Body of pancreas (tissue), 4 donors: ENCODE results near the gene CCDC7. TPM values are rescaled to one million over a fixed set of nuclear protein-coding genes. Genes with fewer than 3 reads are reported as not detected.

Experiments used
- ATAC-seq: fragments of 150-250 bp; one replicate; pipeline ENCODE4 v1.9.1; 2016
- DNase-seq, 4 donors: peaks; one replicate each; pipeline ENCODE4 v3.0.0-alpha.2; 2019
- H3K27ac ChIP-seq, 4 donors: fragments of 200-600 bp; sonication (generic); 1 replicate in 3 of 4; 2 replicates in 1 of 4; pipeline versions ENCODE4 v1.5.1 to v1.6.1; 2016 to 2019; ENCODE audit warnings: mild to moderate bottlenecking in 1 of 4, mixed read lengths in 1 of 4, moderate library complexity in 1 of 4
- H3K27me3 ChIP-seq, 2 donors: fragments of 200-600 bp; sonication (generic); one replicate each; pipeline ENCODE4 v1.6.0; 2016; ENCODE audit warnings: mild to moderate bottlenecking in 1 of 2
- H3K36me3 ChIP-seq, 2 donors: fragments of 200-600 bp; sonication (generic); replicated peaks in 1 of 2; 2 replicates each; pipeline ENCODE4 v1.5.1; 2016; ENCODE audit warnings: low read depth in 2 of 2; ENCODE audit not compliant: insufficient read depth in 1 of 2
- H3K4me1 ChIP-seq: fragments of 200-600 bp; sonication (generic); one replicate; pipeline ENCODE4 v1.6.0; 2016
- H3K4me3 ChIP-seq, 2 donors: fragments of 200-600 bp; sonication (generic); 1 replicate in 1 of 2; 2 replicates in 1 of 2; pipeline ENCODE4 v1.5.1; 2016 to 2019
- H3K9me3 ChIP-seq, 3 donors: fragments of 200-600 bp; sonication (generic); 1 replicate in 2 of 3; 2 replicates in 1 of 3; pipeline ENCODE4 v1.5.1; 2016
- POLR2A ChIP-seq, 3 donors: fragments of 450-650 bp; IDR thresholded peaks; one replicate each; pipeline ENCODE4 v1.6.1; 2016; ENCODE audit warnings: antibody characterized with exemption in 3 of 3, mild to moderate bottlenecking in 2 of 3
- WGBS, 2 donors: methylation state at CpG; one replicate each; pipeline ENCODE4 v1.1.5; 2017; 5-methylcytosine and 5-hydroxymethylcytosine counted together
- intact Hi-C: fragments of 100-400 bp; cut with DNase I; formaldehyde crosslinking; loops from one replicate; pipeline ENCODE4 v1.15.1; 2023
- total RNA-seq, 2 donors: library from RNA; depleted of rRNA; stranded (reverse); fragments of >200 nt; gene quantifications; one replicate each; pipeline ENCODE4 v1.1.0, GENCODE V29; 2016
- TF ChIP-seq, protein P1 (sequence below), 7 experiments: fragments of 450-650 bp in 4 of 7; fragments of 200-600 bp in 3 of 7; sonication (generic) in 3 of 7; IDR thresholded peaks; one replicate each; pipeline ENCODE4 v1.5.1; 2016 to 2019; ENCODE audit warnings: antibody characterized with exemption in 7 of 7

Gene CCDC7
- total RNA-seq, 2 donors from 2014 or later = 4.3 to 23.6 TPM

DNA sequence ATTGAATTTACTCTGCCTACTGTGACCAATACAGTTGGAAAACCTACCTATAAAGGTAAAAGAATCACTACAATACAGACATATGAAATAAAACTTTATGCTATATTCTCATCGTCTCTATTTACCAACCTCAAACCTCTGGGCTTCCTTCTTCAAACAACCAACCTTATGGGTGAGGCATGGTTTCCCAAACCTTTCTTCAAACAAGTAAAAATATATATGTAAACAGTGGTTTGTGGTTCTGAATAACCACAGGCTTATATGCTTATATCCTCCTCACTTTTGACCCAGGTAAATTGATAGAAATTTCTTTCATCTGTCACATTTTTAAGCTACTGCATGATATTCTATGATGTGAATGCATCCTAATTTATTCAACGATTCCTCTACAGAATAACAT is 408.5 kb downstream of the CCDC7 start:
- H3K9me3 ChIP-seq = no peaks in the 10 kb centered on the region
- WGBS, 2 donors = 83 to 92% methylated on average over 2 of the region's 2 CpGs
- no peak for ATAC-seq

DNA sequence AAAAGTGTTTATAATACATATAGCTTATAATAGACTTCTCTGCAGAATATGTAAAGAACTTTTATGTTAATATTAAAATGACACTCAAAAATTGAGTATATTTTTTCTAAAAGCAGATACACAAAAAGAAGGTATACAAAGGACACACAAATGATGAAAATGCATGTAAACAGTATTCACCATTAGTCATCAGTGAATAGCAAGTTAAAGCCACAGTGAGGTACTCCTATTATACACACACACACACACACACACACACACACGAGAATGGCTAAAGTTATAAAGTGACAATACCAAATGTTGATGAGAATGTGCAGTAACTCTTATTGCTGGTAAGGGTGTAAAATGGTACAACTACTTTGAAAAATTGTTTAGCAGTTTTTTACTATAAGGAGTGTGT is 419.2 kb downstream of the CCDC7 start:
- TF ChIP-seq POLR2A (IDR thresholded peaks at IDR 0.05) = no peak
- TF ChIP-seq, protein P1, sequence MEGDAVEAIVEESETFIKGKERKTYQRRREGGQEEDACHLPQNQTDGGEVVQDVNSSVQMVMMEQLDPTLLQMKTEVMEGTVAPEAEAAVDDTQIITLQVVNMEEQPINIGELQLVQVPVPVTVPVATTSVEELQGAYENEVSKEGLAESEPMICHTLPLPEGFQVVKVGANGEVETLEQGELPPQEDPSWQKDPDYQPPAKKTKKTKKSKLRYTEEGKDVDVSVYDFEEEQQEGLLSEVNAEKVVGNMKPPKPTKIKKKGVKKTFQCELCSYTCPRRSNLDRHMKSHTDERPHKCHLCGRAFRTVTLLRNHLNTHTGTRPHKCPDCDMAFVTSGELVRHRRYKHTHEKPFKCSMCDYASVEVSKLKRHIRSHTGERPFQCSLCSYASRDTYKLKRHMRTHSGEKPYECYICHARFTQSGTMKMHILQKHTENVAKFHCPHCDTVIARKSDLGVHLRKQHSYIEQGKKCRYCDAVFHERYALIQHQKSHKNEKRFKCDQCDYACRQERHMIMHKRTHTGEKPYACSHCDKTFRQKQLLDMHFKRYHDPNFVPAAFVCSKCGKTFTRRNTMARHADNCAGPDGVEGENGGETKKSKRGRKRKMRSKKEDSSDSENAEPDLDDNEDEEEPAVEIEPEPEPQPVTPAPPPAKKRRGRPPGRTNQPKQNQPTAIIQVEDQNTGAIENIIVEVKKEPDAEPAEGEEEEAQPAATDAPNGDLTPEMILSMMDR (IDR thresholded peaks at IDR 0.05) = no peak
- Histone ChIP-seq H3K36me3 (no peaks in the 10 kb centered on the region), H3K27me3 (no peaks in the 10 kb centered on the region), H3K4me3 (no peak overlapping the region), H3K4me1 (no peaks in the 10 kb centered on the region), H3K27ac (no peak overlapping the region), H3K9me3 (no peaks in the 10 kb centered on the region)
- no peak for ATAC-seq
- no peak for DNase-seq
- intact Hi-C loops = no loop called here
- WGBS, 2 donors = 71 to 75% methylated on average over 1 of the region's 1 CpG

More for the DNA sequence above, 408.5 kb downstream of the CCDC7 start:
- H3K36me3 ChIP-seq = no peaks in the 10 kb centered on the region
- H3K27ac ChIP-seq = no peak overlapping the region
- TF ChIP-seq, protein P1 (IDR thresholded peaks at IDR 0.05) = no peak
- no peak for TF ChIP-seq POLR2A (IDR thresholded peaks at IDR 0.05)
- no peaks in the 10 kb centered on the region for H3K4me1 ChIP-seq
- no peak for DNase-seq
- no peak overlapping the region for H3K4me3 ChIP-seq
- no peaks in the 10 kb centered on the region for H3K27me3 ChIP-seq
- intact Hi-C loops = no loop called here

DNA sequence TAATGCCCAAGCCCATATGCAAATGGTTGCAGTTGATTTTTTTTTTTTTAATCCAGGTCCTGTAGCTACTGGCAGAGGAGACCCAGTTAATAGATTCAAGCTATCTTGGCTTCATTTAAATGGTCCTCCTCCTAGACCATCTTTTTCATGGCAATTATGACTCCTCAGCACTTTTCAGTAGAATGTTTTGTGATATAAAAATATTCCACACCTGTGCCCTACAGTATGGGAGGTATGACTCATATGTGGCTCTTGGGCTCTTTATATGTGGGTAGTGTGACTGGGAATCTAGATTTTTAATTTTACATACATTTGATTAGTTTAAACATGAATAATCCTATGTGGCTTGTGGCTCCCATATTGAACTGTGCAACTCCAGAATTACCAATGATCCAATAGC is 432.0 kb downstream of the CCDC7 start:
- H3K4me1 ChIP-seq = no peaks in the 10 kb centered on the region
- no peak for ATAC-seq
- no peak for TF ChIP-seq POLR2A (IDR thresholded peaks at IDR 0.05)
- TF ChIP-seq, protein P1 (IDR thresholded peaks at IDR 0.05) = no peak
- no peak overlapping the region for H3K4me3 ChIP-seq
- H3K27ac ChIP-seq = no peak overlapping the region
- intact Hi-C loops = no loop called here
- no peak for DNase-seq
- H3K27me3 ChIP-seq = no peaks in the 10 kb centered on the region
- H3K36me3 ChIP-seq = no peaks in the 10 kb centered on the region
- H3K9me3 ChIP-seq = no peaks in the 10 kb centered on the region

DNA sequence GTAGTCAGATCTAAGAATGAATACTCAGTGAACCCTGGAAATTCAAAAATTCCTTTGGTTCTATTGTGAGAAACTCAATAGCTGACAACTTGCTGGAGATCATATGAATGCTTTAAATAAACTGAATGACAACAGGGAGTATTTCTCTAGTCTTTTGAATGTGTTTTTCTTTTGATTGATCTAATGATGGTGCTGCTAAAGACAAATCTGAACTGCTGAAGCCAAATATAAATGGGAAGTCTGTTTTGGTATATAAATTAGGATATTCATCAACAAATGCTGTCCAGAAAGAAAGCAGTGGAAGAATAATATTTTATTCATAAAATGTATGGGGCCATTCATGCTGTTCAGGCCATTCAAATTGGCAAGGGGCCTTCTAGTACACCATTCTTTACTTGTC is 432.7 kb downstream of the CCDC7 start:
- no peak for DNase-seq
- Histone ChIP-seq H3K4me3 (no peak overlapping the region), H3K36me3 (no peaks in the 10 kb centered on the region), H3K27me3 (no peaks in the 10 kb centered on the region), H3K4me1 (no peaks in the 10 kb centered on the region), H3K9me3 (no peaks in the 10 kb centered on the region), H3K27ac (no peak overlapping the region)
- ATAC-seq = no peak
- TF ChIP-seq POLR2A (IDR thresholded peaks at IDR 0.05) = no peak
- TF ChIP-seq, protein P1 (IDR thresholded peaks at IDR 0.05) = no peak
- intact Hi-C loops = no loop called here

DNA sequence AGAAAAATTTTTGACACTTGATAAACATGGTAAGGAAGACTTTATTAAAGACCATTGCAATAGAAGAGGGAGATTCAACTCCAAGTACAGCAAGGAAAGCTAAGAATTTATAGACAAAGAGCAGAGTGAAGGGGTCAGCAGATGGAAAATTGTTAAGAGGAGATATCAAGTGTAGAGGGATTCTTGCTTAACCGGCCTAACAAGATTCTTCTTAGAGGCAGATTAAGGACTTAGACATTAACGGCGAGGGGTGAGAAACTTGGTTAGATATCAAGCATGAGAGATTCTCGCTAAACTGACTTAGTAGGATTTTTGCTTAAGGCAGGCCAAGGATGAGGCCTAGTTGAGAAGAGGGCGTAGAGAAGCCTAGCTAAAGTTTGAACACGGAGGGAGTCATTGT is 436.1 kb downstream of the CCDC7 start:
- Histone ChIP-seq H3K4me3 (no peak overlapping the region), H3K27ac (no peak overlapping the region), H3K9me3 (no peaks in the 10 kb centered on the region), H3K4me1 (no peaks in the 10 kb centered on the region), H3K36me3 (no peaks in the 10 kb centered on the region), H3K27me3 (no peaks in the 10 kb centered on the region)
- DNase-seq = no peak
- intact Hi-C loops = no loop called here
- TF ChIP-seq, protein P1 (IDR thresholded peaks at IDR 0.05) = no peak
- no peak for TF ChIP-seq POLR2A (IDR thresholded peaks at IDR 0.05)
- WGBS, 2 donors = 75 to 76% methylated on average over 6 of the region's 6 CpGs
- no peak for ATAC-seq
